ENCODE data around the gene ATL1. TPM values are rescaled to one million over a fixed set of nuclear protein-coding genes. Genes with fewer than 3 reads are reported as not detected.
A peak's percentile ranks its signal among the peaks of the same experiment; 100 is the strongest.

ATL1 gene
- total and polyA plus RNA-seq, 2 of the 13 experiments (the other 11 are each of a cell fraction or from before 2014, with no cell fraction given) = 0.60 to 0.65 TPM

GRCh38 chr14:50531595-50532501, 28.1 kb upstream of the ATL1 start (continued):
- TF ChIP-seq ZNF350 (CRISPR knock-in tag; IDR thresholded peaks at IDR 0.05; ENCODE audit: borderline replicate concordance, low read depth) = 0 out of 2 replicates have a peak, but pooled peaks have one; percentile 5
- no peak for TF ChIP-seq STAG1 (CRISPR knock-in tag; IDR thresholded peaks at IDR 0.05)
- TF ChIP-seq ZFY (CRISPR knock-in tag; IDR thresholded peaks at IDR 0.05) = peak; percentile 94
- no peak for TF ChIP-seq ZNF432 (CRISPR knock-in tag; IDR thresholded peaks at IDR 0.05; ENCODE audit: borderline replicate concordance)
- no peak for TF ChIP-seq FOXJ3 (CRISPR knock-in tag; IDR thresholded peaks at IDR 0.05; ENCODE audit: borderline replicate concordance)
- no peak for TF ChIP-seq ISL2 (CRISPR knock-in tag; IDR thresholded peaks at IDR 0.05)
- TF ChIP-seq SRF (IDR thresholded peaks at IDR 0.05; ENCODE audit: low read depth, low read length) = no peak
- TF ChIP-seq MEIS2 (CRISPR knock-in tag; IDR thresholded peaks at IDR 0.05) = peak; percentile 66; the same call in 1 of the 2 replicates
- TF ChIP-seq ASH2L (IDR thresholded peaks at IDR 0.05; ENCODE audit: insufficient read length, low read depth, low read length) = peak; percentile 87
- no peak for TF ChIP-seq HDAC6 (IDR thresholded peaks at IDR 0.05; ENCODE audit: low read depth, low read length)
- TF ChIP-seq USF2 (IDR thresholded peaks at IDR 0.05; ENCODE audit: low read depth, low read length) = no peak
- TF ChIP-seq USF2 (CRISPR knock-in tag; IDR thresholded peaks at IDR 0.05; ENCODE audit: borderline replicate concordance) = no peak
- no peak for TF ChIP-seq ZNF567 (CRISPR knock-in tag; IDR thresholded peaks at IDR 0.05; ENCODE audit: borderline replicate concordance)
- TF ChIP-seq ZNF574 (CRISPR knock-in tag; IDR thresholded peaks at IDR 0.05) = peak; percentile 12; the same call in 1 of the 2 replicates
- TF ChIP-seq KAT2B (IDR thresholded peaks at IDR 0.05; ENCODE audit: borderline replicate concordance, low read depth, low read length) = no peak
- TF ChIP-seq GPBP1L1 (CRISPR knock-in tag; IDR thresholded peaks at IDR 0.05) = no peak
- no peak for TF ChIP-seq EZH2 (conservative IDR thresholded peaks at IDR 0.05; ENCODE audit: low read depth, low read length)

Data from HepG2 (cell line).